Measurements from ENCODE around the gene LRRC4B.
"Not testable (repeated sequence)": the region's sequence is repeated elsewhere in the genome, so short reads cannot be mapped to it uniquely, and the experiment has no call there.

Gene LRRC4B

GRCh38 chr19:50476907-50477238 is 91.4 kb downstream of the LRRC4B start:
- Histone ChIP-seq H3K4me3 (ENCODE audit: low read length) (peak overlapping the region; percentile 74), H3K9ac (ENCODE audit: low read length) (no peak overlapping the region), H3K36me3 (ENCODE audit: control insufficient read depth, insufficient read depth, low read length) (peaks cover 7% of the 10 kb centered on the region), H3K27me3 (ENCODE audit: control insufficient read depth, insufficient read depth, low read length) (no peaks in the 10 kb centered on the region), H3K27ac (ENCODE audit: low read depth, low read length) (peak overlapping the region; percentile 38), H3K4me1 (ENCODE audit: control insufficient read depth, insufficient read depth, low read length) (peaks cover 4% of the 10 kb centered on the region)

- Histone ChIP-seq H3K4me1 (ENCODE audit: control insufficient read depth, insufficient read depth, low read length) (peaks cover 4% of the 10 kb centered on the region), H3K9ac (ENCODE audit: low read length) (peak within 1 kb of the TSS; percentile 47), H3K27ac (ENCODE audit: low read depth, low read length) (peak within 1 kb of the TSS; percentile 38), H3K36me3 (ENCODE audit: control insufficient read depth, insufficient read depth, low read length) (peaks cover 7% of the 10 kb centered on the region), H3K4me3 (ENCODE audit: low read length) (peak within 1 kb of the TSS; percentile 74), H3K27me3 (ENCODE audit: control insufficient read depth, insufficient read depth, low read length) (no peaks in the 10 kb centered on the region)
Observed at GRCh38 chr19:50476224-50476906, 91.9 kb downstream of the LRRC4B start, which contains the start of the genes EMC10 and GARIN5A. Gene EMC10 (plus strand): TSS chr19:50476507. CDS start chr19:50476545, 38 bp downstream. Gene GARIN5A (minus strand): TSS chr19:50476848. CDS start chr19:50476388, 460 bp downstream.

GRCh38 chr19:50475736-50476223 is 92.5 kb downstream of the LRRC4B start:
- Histone ChIP-seq H3K4me3 (ENCODE audit: low read length) (peak overlapping the region; percentile 74), H3K9ac (ENCODE audit: low read length) (no peak overlapping the region), H3K27ac (ENCODE audit: low read depth, low read length) (no peak overlapping the region), H3K27me3 (ENCODE audit: control insufficient read depth, insufficient read depth, low read length) (no peaks in the 10 kb centered on the region), H3K36me3 (ENCODE audit: control insufficient read depth, insufficient read depth, low read length) (peaks cover 7% of the 10 kb centered on the region), H3K4me1 (ENCODE audit: control insufficient read depth, insufficient read depth, low read length) (peaks cover 4% of the 10 kb centered on the region)

GRCh38 chr19:50475101-50475568 is 93.1 kb downstream of the LRRC4B start:
- Histone ChIP-seq H3K36me3 (ENCODE audit: control insufficient read depth, insufficient read depth, low read length) (peaks cover 6% of the 10 kb centered on the region), H3K4me3 (ENCODE audit: low read length) (no peak overlapping the region), H3K27me3 (ENCODE audit: control insufficient read depth, insufficient read depth, low read length) (no peaks in the 10 kb centered on the region), H3K27ac (ENCODE audit: low read depth, low read length) (no peak overlapping the region), H3K9ac (ENCODE audit: low read length) (no peak overlapping the region), H3K4me1 (ENCODE audit: control insufficient read depth, insufficient read depth, low read length) (peaks cover 4% of the 10 kb centered on the region)

DNA sequence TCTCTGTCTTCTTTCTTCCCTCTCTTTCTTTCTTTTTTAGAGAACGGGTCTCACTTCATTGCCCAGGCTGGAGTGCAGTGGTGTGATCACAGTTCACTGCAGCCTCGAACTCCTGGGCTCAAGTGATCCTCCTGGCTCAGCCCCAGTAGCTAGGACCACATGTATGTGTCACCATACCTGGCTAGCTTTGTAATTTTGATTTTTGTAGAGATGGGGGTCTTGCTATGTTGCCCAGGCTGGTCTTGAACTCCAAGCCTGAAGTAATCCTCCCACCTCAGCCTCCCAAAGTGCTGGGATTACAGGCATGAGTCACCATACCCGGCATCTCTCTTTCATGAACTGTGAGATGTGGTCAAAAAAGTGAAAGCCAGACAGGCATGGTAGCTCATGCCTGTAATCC is 94.9 kb downstream of the LRRC4B start:
- not testable (repeated sequence) for H3K27ac ChIP-seq (ENCODE audit: low read depth, low read length); H3K36me3 ChIP-seq (ENCODE audit: control insufficient read depth, insufficient read depth, low read length); H3K9ac ChIP-seq (ENCODE audit: low read length); H3K4me1 ChIP-seq (ENCODE audit: control insufficient read depth, insufficient read depth, low read length); H3K4me3 ChIP-seq (ENCODE audit: low read length); H3K27me3 ChIP-seq (ENCODE audit: control insufficient read depth, insufficient read depth, low read length)

DNA sequence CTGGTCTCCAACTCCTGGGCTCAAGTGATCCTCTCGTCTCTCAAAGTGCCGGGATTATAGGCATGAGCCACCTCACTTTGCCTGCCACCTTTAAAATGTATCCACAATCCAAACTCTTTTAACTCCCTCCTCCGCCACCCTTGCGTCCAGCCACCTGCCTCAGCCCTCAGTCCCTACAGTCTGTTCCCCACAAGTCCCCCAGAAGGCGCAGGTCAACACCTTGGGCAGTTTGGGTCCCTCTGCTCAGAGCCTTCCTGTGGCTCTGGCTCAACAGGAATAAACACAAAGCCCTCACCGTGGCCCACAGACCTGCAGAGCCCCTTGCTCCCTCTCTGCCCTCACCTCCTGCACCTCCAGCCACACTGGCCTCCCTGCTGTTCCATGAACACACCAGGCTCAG is 99.4 kb downstream of the LRRC4B start:
- Histone ChIP-seq H3K36me3 (ENCODE audit: control insufficient read depth, insufficient read depth, low read length) (no peaks in the 10 kb centered on the region), H3K4me1 (ENCODE audit: control insufficient read depth, insufficient read depth, low read length) (no peaks in the 10 kb centered on the region), H3K4me3 (ENCODE audit: low read length) (no peak overlapping the region), H3K9ac (ENCODE audit: low read length) (no peak overlapping the region), H3K27ac (ENCODE audit: low read depth, low read length) (no peak overlapping the region), H3K27me3 (ENCODE audit: control insufficient read depth, insufficient read depth, low read length) (peaks cover 2% of the 10 kb centered on the region)

DNA sequence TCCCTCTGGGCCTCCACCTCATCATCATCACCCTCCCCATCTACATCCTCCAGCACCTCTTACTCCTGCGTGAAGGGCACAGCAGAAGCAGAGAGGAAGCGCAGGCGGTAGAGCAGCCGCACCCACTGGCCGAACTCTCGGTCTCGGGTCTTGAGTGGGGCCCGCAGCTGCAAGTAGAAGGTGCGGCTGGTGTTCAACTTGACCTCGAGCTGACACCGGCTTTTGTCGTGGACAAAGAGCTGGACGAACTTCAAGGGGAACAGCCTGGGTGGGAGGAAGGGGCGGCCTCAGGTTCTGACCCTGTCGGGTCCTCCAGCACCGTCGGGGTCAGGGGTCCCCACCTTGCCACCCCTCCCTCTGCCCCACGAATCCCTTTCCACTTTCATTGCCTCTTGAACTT is 100.7 kb downstream of the LRRC4B start:
- Histone ChIP-seq H3K36me3 (ENCODE audit: control insufficient read depth, insufficient read depth, low read length) (no peaks in the 10 kb centered on the region), H3K27ac (ENCODE audit: low read depth, low read length) (no peak overlapping the region), H3K9ac (ENCODE audit: low read length) (no peak overlapping the region), H3K4me3 (ENCODE audit: low read length) (no peak overlapping the region), H3K27me3 (ENCODE audit: control insufficient read depth, insufficient read depth, low read length) (peaks cover 2% of the 10 kb centered on the region), H3K4me1 (ENCODE audit: control insufficient read depth, insufficient read depth, low read length) (no peaks in the 10 kb centered on the region)

Measured in rectal smooth muscle tissue (tissue), 1 donor.